K562 (cell line): ENCODE measurements around the gene IFT122. TPM values are rescaled to one million over a fixed set of nuclear protein-coding genes. Genes with fewer than 3 reads are reported as not detected.

ENCODE experiments used
- E2F5 ChIP-seq: sonication (generic); formaldehyde crosslinking; IDR thresholded peaks from 2 replicates; pipeline ENCODE4 v1.8.0; 2022; ENCODE audit warnings: mild to moderate bottlenecking, missing genetic modification reagents
- ETV5 ChIP-seq: sonication (generic); formaldehyde crosslinking; IDR thresholded peaks from 2 replicates; pipeline ENCODE4 v1.4.0; 2020; ENCODE audit warnings: low read depth, mild to moderate bottlenecking, missing genetic modification reagents
- MEIS2 ChIP-seq: fragments of 450-650 bp; IDR thresholded peaks from 2 replicates; pipeline ENCODE4 v1.6.1; 2014; ENCODE audit warnings: mild to moderate bottlenecking; ENCODE audit not compliant: partially characterized antibody
- MGA ChIP-seq: fragments of 450-650 bp; IDR thresholded peaks from 2 replicates; pipeline ENCODE4 v1.6.1; 2016; ENCODE audit warnings: mild to moderate bottlenecking, moderate library complexity
- NUFIP1 ChIP-seq: fragments of 450-650 bp; IDR thresholded peaks from 2 replicates; pipeline ENCODE4 v1.6.1; 2018; ENCODE audit not compliant: partially characterized antibody
- RBM15 ChIP-seq: fragments of 200-400 bp; formaldehyde crosslinking; IDR thresholded peaks from 2 replicates; pipeline ENCODE4 v1.6.1; 2018; ENCODE audit warnings: mild to moderate bottlenecking, low read length, moderate library complexity; ENCODE audit not compliant: insufficient read depth
- ZNF586 ChIP-seq: fragments of 450-650 bp; formaldehyde crosslinking; conservative IDR thresholded peaks from 2 replicates; pipeline ENCODE4 v1.4.0; 2020; ENCODE audit warnings: mild to moderate bottlenecking, moderate library complexity
- ZNF780A ChIP-seq: fragments of 250-450 bp; sonication (Bioruptor Pico); IDR thresholded peaks from 2 replicates; pipeline ENCODE4 v1.5.0; 2021; ENCODE audit warnings: mild to moderate bottlenecking
- polyA plus RNA-seq, 8 experiments: library from polyadenylated mRNA; depleted of rRNA in 4 of 8; stranded (reverse) in 5 of 8; unstranded in 3 of 8; fragments of >200 nt; fragmentation: Nextera tagmentation in 2 of 8; fragmentation: Illumina TruSeq in 1 of 8; extraction: Ambion mirVana in 2 of 8; extraction: Trizol in 1 of 8; gene quantifications; 2 replicates each; pipeline versions ENCODE4 v1.2.1 to v1.2.3, GENCODE V29; 2011 to 2014; ENCODE audit warnings: inconsistent platforms in 1 of 8, missing spikeins in 1 of 8
- total RNA-seq, 7 experiments: library from RNA; depleted of rRNA in 6 of 7; stranded (reverse); fragments of >200 nt in 6 of 7; fragmentation: Illumina TruSeq in 2 of 7; extraction: Trizol in 2 of 7; gene quantifications; 2 replicates each; pipeline versions ENCODE4 v1.2.1 to v1.2.3, GENCODE V29; 2011 to 2021; ENCODE audit warnings: low replicate concordance in 1 of 7

The IFT122 gene
- total and polyA plus RNA-seq, 9 of the 15 experiments (the other 6 are each of a cell fraction or from before 2014, with no cell fraction given), result 2.4 to 11.5 (median 7.7) TPM

- no peak for TF ChIP-seq RBM15
- no peak for TF ChIP-seq ETV5 (CRISPR knock-in tag)
- no peak for TF ChIP-seq MEIS2
- TF ChIP-seq MGA, result no peak
- TF ChIP-seq ZNF586 (CRISPR knock-in tag), result no peak
- TF ChIP-seq E2F5 (CRISPR knock-in tag), result no peak
- TF ChIP-seq NUFIP1, result no peak
- no peak for TF ChIP-seq ZNF780A
- TF ChIP-seq, all 486 proteins: peak for 0
Observed at GRCh38 chr3:129518581-129518980, 78.6 kb downstream of the IFT122 start (continued).
